SW480 (cell line): ENCODE measurements around the gene BMPR1A.

ENCODE experiments used
- DNase-seq: peaks from one replicate; pipeline ENCODE4 v3.0.0-alpha.2; 2016; ENCODE audit warnings: low spot score

Gene BMPR1A

DNA sequence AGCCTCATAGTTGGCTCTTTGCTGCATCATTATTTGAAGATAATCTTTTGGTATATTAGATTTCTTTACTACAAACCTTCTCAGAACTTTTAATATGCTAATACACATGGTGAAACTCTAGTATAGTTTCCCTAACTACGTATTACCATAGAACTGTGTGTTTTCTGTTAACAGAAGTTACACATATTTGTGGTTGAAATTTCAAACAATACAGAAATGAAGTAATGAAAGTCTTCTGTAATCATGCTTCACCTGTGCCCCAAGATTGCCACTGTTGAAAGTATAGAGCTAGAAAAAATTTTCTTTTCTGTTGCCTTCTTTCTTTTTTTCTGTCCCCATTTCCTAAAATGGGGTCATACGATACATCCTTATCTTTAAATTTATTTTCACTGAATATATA lies 9.1 kb downstream of the BMPR1A start:
- no peak for DNase-seq

DNA sequence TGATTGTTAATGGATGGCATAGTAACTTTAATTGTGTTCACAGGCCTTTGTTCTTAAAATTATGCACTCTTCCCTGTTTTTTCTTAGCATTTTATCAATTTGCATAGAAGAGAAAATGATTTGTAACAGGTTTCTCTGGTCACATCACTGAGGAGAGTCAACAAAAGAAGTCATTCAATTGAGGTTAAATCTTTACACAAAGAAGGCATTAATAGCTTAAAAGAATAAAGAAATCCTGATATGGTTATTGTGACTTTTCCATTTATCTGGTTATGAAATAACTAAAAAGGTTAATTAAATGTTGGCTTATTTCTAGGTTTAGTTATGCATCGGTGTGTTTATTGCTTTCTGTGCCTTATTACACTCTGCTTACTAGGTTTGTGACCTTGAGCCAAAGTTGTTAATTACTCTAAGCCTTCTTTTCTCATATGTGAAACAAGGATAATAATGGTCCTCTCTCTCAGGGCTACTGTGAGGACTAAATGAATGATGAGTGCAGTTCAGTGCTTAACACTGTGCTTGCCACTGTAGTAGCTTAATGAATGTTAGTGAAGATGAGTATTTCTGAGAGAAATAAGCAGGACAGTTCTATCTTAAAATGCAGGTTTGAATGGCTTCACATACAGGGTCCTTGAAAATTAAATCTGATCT lies 12.1 kb downstream of the BMPR1A start:
- no peak for DNase-seq

DNA sequence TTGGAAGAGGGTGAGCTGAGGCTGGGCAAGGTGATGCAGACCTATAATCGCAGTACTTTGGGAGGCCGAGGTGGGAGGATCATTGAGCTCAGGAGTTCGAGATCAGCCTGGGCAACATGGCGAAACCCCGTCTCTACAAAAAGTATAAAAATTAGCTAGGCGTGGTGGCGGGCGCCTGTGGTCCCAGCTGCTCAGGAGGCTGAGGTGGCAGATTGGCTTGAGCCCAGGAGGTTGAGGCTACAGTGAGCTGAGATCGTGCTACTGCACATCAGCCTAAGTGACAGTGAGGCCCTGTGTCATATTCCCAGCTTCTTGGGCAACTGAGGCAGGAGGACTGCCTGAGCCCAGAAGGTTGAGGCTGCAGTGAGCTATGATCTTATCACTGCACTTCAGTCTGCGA lies 13.6 kb downstream of the BMPR1A start:
- DNase-seq, result no peak

DNA sequence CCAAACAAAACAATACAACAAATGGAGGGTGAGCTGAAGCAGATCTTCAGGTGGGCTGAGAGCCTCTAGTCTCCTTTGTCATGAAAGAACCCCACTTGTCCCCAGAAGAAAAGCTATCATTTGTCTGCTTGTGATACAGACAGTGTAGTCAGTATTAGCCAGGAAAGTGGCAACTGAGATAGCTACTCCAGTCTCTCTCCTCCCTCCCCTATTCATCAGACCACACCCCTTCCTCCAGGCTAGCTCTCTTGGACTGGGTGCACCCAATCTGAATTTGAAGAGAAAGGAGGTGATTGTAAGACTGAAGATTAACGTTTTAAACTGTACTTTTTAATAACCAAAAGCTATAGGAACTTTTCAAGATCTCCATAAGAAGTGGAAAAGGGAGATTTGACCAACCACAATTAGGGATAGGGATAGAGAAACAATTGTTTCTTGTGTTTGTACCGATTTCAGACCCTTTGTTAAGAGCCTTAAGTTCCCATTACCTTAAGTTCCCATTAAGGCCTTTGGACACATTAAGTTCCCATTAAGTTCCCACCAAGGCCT lies 14.1 kb downstream of the BMPR1A start:
- no peak for DNase-seq

DNA sequence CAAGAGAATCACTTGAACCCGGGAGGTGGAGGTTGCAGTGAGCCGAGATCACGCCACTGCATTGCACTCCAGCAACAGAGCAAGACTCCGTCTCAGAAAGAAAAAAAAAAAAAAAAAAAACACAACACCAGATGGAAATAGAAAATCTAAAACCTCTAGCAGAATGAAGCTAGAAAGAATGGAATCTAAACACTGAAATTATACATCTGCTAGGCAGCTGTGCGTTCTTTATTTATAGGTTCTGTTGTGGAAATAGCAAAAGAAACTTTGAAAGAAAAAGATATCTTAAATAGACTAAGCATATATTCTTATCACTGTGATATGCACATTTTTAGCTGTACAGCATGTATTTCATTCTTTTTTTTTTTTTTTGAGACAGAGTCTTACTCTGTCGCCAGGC lies 17.1 kb downstream of the BMPR1A start:
- DNase-seq, result no peak

DNA sequence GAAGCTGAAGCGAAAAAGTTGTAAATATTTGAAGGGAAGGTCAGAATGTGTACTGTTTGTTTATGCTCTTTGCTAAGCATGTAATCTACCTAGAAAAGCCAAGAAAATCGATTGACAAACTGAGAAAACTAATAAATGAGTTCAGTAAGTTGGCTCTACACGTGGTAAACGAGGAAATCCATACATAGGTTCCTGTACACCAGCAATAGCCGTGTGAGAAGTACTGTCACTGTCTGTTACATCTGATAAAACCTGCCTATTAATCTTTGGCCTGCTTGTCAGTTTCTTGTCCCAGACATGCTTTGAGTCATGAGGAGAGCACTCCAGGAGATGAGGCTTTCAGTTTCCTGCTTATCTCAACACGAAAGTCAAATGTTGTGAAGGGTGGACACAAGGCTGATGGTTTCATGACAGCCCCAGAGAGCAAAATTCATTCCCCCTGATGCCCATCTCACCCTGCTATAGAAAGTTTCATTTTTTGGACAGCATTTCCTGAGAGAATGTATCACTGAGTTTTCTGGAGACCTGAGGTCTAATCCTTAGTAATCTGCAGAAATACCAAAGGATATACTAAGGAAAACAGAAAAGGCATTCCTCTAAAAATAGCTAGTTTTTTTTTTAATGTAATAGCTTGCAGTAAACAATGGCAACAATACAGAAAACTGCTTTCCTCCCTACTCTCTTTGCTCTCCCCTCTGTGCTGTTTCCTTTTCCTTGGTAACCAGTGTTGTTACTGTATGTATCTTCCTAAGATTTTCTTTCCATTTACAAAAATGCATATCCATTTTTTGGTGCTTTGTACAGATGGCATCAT lies 18.8 kb downstream of the BMPR1A start:
- DNase-seq, result no peak

DNA sequence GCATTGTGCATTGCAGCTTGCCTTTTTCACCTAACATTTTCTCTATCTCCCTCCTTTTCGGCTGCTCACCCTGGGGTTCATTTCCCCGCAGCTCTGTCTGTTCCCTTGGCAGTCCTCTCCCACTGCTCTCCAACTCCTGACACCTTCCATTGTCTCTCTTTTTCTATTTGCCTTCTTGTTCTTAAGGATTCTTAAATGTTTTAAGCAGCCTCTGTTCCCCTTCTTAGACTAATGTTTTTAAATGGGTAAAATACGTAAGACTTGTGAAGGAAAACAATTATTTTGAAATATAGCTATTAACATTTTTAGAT lies 19.4 kb downstream of the BMPR1A start:
- no peak for DNase-seq

DNA sequence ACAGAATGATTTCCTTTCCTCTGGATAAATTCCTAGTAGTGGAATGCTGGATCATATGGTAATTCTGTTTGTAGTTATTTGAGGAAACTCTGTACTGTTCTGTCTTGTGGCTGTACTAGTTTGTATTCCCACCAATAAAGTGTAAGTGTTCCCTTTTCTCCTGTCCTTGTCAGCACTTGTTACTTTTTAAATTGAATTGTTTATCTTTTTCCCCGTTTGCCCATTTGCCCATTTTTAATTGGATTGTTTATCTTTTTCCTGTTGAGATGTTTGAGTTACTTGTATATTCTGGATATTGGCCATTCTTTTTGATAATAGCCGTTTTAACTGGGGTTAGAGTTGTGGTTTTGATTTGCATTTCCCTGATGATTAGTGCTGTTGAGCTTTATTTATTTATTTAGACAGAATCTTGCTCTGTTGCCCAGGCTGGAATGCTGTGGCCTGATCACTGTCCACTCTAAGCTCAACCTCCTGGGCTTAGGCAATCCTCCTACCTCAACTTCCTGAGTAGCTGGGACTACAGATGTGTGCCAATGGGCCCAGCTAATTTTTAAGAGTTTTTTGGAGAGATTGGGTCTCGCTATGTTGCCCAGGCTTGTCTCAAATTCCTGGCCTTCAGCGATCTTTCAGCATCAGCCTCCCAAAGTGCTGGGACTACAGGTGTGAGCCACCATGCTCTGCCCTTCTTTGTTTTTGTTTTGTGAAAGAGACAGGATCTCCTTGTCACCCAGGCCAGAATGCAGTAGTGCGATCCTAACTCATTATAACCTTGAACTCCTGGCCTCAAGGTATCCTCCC lies 23.0 kb downstream of the BMPR1A start:
- no peak for DNase-seq

DNA sequence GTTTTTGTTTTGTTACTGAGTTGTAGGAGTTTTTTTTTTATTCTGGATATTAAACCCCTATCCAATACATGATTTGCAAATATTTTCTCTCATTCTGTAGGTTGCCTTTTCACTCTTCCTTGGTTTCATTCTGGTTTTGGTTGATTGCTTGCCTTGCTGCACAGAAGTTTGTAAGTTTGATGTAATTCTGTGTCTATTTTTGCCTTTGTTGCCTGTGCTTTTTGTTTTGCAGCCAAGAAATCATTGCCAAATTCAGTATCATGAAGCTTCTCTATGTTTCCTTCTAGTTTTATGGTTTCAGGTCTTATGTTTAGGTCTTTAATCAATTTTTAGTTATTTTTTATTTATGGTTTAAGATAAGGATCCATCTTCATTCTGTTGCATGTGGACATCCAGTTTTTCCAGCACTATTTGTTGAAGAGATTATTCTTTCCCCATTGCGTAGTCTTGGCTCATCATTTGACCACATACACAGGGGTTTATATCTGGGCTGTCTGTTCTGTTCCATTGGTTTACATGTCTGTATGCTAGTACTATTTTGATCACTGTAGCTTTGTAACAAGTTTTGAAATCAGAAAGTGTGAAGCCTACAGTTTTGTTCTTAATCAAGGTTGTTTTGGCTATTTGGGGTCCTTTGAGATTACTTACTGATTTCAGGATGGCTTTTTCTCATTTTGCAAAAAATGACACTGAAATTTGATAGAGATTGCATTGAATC lies 26.4 kb downstream of the BMPR1A start:
- DNase-seq, result no peak

DNA sequence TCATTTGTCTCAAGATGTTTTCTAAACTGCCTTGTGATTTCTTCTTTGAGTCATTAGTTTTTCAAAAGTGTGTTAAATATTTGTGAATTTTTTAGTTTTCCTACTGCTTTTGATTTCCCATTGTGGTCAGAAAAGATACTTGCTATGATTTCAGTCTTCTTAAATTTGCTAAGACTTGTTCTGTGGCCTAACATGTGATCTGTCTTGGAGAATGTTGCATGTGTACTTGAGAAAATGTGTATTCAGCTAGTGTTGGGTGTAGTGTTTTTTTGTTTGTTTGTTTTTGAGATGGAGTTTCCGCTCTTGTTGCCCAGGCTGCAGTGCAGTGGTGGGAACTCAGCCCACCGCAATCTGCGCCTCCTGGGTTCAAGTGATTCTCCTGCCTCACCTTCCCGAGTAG lies 28.6 kb downstream of the BMPR1A start:
- no peak for DNase-seq

DNA sequence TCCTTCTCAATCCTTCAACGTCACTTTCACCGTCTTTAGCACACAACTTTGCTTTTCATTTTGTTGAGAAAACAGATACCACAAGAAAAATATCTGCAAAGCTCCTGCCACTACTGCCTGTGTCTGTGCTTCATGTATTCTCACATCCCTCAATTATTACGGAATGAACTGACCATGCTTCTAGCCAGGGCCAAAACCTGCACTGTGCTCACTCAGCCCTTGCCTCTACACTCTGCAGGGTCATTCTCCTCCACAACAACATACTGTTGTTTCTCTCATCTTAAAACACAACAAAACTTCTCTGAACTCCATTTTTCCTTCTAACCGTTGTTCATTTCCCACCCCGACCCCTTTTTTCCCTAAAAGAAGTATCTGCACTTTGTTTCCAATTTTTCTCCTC lies 29.5 kb downstream of the BMPR1A start:
- DNase-seq, result no peak

DNA sequence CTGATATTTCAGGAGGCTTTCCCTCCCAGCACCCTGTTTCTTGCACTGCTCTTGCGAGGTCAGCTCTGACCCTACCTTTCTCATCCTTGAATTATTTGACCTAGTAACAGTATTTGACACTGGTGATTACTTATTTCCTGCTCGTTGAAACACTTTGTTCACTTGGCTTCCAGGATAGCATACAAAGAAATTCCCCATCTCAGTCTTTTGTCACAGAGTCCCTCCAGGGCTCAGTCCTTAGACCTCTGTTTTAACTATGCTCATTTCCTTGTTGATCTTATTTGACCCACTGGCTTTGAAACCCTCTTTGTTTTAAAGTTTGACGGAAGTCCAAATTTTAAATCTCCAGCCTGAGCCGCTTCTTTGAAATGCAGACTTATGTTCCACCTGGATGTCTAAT lies 29.9 kb downstream of the BMPR1A start:
- DNase-seq, result no peak

DNA sequence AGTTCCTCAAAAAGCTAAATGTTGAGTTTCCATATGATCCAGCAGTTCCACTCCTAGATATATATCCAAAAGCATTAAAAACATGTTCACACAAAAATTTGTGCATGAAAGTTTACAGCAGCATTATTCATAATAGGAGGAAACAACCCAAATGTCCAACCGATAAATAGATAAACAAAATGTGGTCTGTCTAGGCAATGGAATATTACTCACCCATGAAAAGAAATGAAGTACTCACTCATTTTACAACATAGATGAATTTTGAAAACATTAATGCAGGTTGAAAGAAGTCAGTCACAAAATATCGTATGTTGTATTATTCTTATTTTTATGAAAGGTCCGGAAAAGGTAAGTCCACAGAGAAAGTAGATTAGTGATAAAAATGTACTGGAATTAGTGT lies 34.0 kb downstream of the BMPR1A start:
- no peak for DNase-seq

DNA sequence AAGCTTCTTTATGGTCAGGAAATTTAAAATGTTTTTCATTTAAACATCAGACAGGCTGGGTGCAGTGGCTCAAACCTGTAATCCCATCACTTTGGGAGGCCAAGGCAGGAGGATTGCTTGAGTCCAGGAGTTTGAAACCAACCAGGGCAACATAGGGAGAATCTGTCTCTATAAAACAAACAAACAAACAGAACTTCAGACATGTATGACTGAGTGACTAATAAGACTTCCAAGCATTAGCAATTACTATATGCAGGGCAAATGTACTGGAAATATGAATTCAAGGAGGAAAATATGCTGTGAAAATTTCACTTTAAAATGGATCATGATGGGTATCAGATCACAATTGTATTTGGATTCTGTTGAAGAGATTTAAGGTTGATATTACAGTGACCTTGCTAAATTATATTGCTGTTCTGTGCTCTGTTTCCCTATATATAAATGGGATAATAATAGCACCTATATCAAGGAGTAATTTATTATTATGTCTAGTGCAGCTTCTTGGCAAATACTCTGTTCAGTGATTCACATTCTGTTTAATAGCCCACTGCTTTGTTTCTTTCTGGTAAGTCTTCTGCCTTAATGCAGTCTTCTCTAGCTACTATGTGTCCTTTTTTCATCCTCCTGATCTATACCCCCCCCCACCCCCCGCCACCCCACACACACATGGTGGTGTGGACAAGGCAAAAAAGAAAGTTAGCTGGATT lies 36.2 kb downstream of the BMPR1A start:
- DNase-seq, result no peak

DNA sequence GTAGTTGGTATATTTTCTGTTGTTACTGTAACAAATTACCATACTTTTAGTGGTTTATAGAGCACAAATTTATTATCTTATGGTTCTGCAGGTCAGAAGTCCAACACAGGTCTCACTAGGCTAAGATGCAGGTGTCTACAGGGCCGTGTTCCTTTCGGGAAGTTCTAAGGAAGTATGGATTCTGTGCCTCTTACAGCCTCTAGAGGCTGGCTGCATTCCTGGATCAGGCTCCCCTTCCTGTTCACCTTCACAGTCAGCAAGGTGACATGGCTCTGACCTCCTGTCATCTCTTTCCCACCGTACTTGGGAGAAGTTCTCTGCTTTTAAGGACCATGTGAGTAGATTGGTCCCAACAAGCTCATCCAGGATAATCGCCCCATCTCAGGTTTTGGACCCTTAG lies 37.3 kb downstream of the BMPR1A start:
- no peak for DNase-seq

DNA sequence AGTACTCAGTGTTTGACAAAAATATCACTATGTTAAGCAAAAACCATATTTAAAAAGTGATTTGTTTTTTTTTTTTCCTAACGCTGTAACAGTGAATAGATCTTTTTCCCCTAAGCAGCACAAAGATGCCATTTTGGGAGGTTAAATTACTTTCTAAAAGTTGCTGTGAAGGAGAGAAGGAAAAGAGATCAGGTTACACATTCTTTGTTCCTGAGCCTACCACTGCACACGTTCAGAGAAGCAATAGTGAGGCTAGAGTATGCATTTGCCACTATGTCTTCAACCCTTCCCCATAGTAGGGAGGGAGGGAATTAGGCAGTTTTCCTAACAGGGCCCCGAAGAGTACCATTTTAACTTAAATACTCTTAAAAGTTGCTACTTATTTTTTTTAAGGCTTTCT lies 38.9 kb downstream of the BMPR1A start:
- DNase-seq, result peak; percentile 41

DNA sequence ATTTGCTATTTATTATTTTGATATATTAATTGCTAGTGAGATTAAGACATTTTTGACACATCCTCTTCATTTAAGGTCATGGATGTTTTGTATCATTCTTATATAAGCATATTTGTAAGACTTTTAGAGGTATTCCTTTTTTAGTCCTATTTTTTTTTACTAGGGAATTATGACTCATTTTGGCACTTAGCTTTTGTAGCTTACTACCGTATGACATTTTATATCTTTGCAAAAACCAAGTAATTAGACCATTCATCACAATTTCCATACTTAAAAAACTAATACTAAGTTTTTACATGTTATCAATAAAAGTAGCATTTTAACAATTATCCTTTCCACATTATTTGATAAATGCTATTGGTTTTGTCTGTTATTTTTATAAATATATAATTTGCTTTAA lies 41.6 kb downstream of the BMPR1A start:
- no peak for DNase-seq

DNA sequence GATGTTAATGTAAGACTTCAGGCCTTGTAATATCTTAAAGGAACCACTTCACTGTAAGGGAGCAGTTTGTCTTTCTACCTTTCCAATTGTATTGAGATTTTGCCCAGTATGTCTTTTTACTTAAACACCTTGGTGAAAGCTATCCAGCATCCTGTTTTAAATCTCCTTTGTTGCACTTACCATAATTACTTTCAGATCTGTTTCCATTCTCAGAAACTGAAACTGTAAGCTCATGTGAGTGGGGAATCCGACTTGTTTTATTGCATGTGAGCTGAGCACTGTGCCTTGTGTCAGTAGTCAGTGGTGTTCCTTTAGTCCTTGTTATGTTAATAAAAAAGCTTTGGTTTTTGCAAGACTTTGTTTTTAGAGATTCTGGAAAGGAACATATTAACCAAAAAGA lies 42.2 kb downstream of the BMPR1A start:
- DNase-seq, result no peak

DNA sequence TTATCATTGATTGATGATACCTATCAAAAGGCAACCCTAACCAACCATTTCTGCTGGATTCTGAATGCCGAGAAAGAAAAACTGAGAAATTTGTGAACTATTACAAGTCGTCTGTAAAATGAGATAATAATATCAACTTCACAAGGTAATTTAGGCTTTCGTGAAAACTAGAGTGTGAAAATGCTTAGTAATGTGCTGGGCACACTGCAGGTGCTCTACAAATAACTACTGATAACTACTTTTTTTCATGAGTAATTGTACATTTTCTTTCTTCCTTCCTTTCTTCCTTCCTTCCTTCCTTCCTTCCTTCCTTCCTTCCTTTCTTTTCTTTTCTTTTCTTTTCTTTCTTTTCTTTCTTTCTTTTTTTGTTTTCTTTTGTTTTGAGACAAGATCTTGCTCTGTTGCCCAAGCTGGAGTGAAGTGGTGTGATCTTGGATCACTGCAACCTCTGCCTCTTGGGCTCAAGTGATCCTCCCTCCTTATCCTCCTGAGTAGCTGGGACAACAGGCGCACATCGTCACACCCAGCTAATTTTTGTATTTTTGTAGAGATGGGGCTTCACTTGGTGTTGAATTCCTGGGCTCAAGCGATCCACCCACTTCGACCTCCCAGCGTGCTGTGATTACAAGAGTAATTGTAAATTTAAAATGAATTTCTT lies 42.9 kb downstream of the BMPR1A start:
- no peak for DNase-seq

DNA sequence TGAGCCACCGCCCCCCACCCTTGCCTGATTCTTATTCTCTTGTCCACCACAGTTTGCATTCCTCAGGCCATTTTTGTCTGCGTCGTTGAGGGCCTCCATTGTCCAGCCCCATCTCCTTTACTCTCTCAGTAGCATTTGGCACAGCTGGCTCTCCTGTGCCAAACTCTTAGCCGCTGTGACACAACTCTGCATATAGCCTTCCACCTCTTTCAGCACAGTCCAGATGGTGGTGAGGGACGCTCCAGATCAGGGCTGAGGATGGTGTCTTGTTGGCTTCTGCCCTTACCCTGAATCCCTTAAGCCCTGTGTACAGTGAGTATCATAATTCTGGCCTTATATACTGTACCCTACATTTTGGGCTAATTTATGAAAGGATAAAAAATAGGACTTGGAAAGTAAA lies 45.6 kb downstream of the BMPR1A start:
- DNase-seq, result no peak

DNA sequence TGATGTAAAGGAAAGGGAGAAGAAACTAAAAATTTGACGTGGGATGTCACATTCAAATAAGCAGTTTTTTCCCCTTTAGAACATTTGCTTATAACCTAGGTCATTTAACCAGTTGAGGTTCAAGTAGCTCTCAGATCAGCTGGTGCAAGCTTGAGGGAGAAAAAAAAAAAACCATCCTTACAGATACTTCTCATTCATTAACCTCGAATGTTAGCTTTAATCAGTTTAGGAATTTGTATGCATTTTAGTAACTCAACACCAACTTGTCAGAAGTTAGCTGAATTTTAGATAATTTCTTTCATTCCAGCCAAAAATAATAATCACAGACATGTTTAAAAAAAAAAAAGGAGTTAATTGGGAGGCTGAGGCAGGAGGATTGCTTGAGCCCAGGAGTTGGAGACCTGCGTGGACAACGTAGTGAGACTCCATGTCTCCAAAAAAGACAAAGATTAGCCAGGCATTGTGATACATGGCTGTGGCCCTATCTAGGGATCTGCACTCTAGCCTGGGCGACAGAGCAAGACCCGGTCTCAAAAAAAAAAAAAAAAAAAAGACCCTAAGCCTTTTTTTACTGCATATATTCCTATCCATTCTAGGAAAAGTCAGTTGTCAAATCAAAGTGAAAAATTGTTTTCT lies 46.2 kb downstream of the BMPR1A start:
- no peak for DNase-seq
